ENCODE data around the gene FAM81B. TPM values are rescaled to one million over a fixed set of nuclear protein-coding genes. Genes with fewer than 3 reads are reported as not detected.

FAM81B gene
- total RNA-seq, 4 donors from 2014 or later = not detected

DNA sequence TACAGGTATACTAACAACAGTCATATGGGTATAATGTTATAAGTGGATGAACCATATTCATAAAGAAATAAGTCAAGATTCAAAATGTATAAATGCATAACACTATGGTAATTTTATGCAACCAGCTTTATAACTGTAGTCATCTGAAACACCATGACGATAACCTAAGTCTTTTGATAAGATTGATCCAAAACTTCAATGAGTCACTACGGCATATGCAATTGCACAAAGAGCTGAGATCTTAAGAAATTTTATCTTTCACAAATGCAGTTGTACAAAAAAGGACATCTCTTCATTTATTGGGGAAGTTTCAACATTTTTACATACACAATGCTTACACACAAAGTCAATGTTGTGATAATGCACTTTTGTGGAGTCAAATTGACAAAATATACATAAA, 20.3 kb downstream of the FAM81B start:
- H3K9me3 ChIP-seq = no peaks in the 10 kb centered on the region
- no peak for DNase-seq (ENCODE audit: extremely low spot score)
- WGBS = 88% methylated on average over 2 of the region's 2 CpGs

DNA sequence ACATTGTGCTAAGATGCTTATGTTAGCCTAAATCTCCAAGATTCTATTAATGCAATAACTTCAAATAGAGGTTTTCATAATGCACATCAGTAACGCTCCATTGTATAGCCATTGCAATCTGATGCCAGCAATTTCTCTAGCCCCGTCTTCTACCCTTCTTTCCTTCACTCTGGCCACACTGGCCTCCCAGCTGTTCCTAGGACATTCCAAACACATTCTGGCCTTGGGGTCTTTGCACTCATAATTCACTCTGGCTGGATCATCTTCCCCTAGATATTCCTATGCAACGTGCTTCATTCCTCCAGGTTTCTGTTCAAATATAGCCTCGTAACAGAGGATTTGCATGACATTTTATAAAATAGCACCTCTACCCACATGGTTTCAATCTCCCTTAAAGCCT, 23.3 kb downstream of the FAM81B start:
- DNase-seq (ENCODE audit: extremely low spot score) = no peak
- WGBS = 56% methylated on average over 4 of the region's 4 CpGs
- Histone ChIP-seq H3K27ac (replicated peaks in 1 of 4) (no peak overlapping the region), H3K4me1 (no peaks in the 10 kb centered on the region), H3K9me3 (no peaks in the 10 kb centered on the region), H3K4me3 (no peak overlapping the region), H3K36me3 (no peaks in the 10 kb centered on the region), H3K27me3 (no peaks in the 10 kb centered on the region)
- intact Hi-C loops (cut with DNase I) = no loop called here
- TF ChIP-seq POLR2A (IDR thresholded peaks at IDR 0.05; ENCODE audit: low read depth) (no peak), EP300 (IDR thresholded peaks at IDR 0.05) (no peak), POLR2AphosphoS5 (IDR thresholded peaks at IDR 0.05) (no peak)
- TF ChIP-seq, protein P1, sequence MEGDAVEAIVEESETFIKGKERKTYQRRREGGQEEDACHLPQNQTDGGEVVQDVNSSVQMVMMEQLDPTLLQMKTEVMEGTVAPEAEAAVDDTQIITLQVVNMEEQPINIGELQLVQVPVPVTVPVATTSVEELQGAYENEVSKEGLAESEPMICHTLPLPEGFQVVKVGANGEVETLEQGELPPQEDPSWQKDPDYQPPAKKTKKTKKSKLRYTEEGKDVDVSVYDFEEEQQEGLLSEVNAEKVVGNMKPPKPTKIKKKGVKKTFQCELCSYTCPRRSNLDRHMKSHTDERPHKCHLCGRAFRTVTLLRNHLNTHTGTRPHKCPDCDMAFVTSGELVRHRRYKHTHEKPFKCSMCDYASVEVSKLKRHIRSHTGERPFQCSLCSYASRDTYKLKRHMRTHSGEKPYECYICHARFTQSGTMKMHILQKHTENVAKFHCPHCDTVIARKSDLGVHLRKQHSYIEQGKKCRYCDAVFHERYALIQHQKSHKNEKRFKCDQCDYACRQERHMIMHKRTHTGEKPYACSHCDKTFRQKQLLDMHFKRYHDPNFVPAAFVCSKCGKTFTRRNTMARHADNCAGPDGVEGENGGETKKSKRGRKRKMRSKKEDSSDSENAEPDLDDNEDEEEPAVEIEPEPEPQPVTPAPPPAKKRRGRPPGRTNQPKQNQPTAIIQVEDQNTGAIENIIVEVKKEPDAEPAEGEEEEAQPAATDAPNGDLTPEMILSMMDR (IDR thresholded peaks at IDR 0.05) = no peak

More for the DNA sequence above, 20.3 kb downstream of the FAM81B start:
- no peaks in the 10 kb centered on the region for H3K4me1 ChIP-seq
- H3K27ac ChIP-seq (replicated peaks in 1 of 4) = no peak overlapping the region
- intact Hi-C loops (cut with DNase I) = no loop called here
- H3K4me3 ChIP-seq = no peak overlapping the region
- H3K27me3 ChIP-seq = no peaks in the 10 kb centered on the region
- TF ChIP-seq POLR2A (IDR thresholded peaks at IDR 0.05; ENCODE audit: low read depth) = no peak
- no peak for TF ChIP-seq EP300 (IDR thresholded peaks at IDR 0.05)
- TF ChIP-seq, protein P1 (IDR thresholded peaks at IDR 0.05) = no peak
- no peak for TF ChIP-seq POLR2AphosphoS5 (IDR thresholded peaks at IDR 0.05)
- no peaks in the 10 kb centered on the region for H3K36me3 ChIP-seq

DNA sequence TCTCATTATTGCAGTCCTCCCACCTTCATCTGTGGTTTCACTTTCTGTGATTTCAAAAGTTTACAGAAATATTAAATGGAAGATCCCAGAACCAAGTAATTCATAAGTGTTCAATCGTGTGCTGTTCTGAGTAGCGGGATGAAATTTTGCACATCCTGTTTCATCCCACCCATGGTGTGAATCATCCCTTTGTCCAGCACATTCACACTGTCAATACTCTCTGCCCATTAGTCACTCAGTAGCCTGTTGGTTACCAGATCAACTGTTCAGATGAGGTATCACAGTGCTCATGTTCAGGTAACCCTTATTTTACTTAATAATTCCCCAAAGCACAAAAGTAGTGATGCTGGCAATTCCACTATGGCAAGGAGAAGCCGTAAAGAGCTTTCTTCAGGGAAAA, 26.8 kb downstream of the FAM81B start:
- TF ChIP-seq, protein P1 (IDR thresholded peaks at IDR 0.05) = no peak
- no peak for TF ChIP-seq EP300 (IDR thresholded peaks at IDR 0.05)
- no peak for TF ChIP-seq POLR2AphosphoS5 (IDR thresholded peaks at IDR 0.05)
- no peak for TF ChIP-seq POLR2A (IDR thresholded peaks at IDR 0.05; ENCODE audit: low read depth)
- Histone ChIP-seq H3K36me3 (no peaks in the 10 kb centered on the region), H3K27me3 (no peaks in the 10 kb centered on the region), H3K4me3 (no peak overlapping the region), H3K4me1 (no peaks in the 10 kb centered on the region), H3K9me3 (no peaks in the 10 kb centered on the region), H3K27ac (replicated peaks in 1 of 4) (no peak overlapping the region)
- 89% methylated on average over 3 of the region's 3 CpGs for WGBS
- intact Hi-C loops (cut with DNase I) = no loop called here
- no peak for DNase-seq (ENCODE audit: extremely low spot score)

DNA sequence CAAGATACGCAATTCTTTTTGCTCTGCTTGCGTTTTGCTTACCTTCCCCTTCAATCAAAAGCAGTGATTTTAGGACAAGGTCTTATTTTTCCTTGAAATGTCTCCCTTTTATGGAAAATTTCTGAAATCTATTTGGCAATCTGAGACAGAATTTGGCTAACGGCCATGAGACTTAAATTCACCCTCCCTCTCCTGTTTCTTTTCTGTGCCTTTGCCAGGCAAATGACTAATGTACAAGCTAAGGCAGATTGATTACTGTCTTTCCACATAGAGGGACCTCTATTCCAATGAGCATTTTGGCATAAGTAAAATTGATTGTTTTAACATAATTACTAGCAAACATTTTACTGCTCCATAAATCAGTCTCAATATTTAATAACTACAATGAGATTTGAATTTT, 31.7 kb downstream of the FAM81B start:
- TF ChIP-seq, protein P1 (IDR thresholded peaks at IDR 0.05) = no peak
- no peak for TF ChIP-seq EP300 (IDR thresholded peaks at IDR 0.05)
- no peak for TF ChIP-seq POLR2AphosphoS5 (IDR thresholded peaks at IDR 0.05)
- TF ChIP-seq POLR2A (IDR thresholded peaks at IDR 0.05; ENCODE audit: low read depth) = no peak
- Histone ChIP-seq H3K27me3 (no peaks in the 10 kb centered on the region), H3K27ac (replicated peaks in 1 of 4) (no peak overlapping the region), H3K4me3 (no peak overlapping the region), H3K36me3 (no peaks in the 10 kb centered on the region), H3K9me3 (no peaks in the 10 kb centered on the region), H3K4me1 (no peaks in the 10 kb centered on the region)
- intact Hi-C loops (cut with DNase I) = no loop called here
- WGBS = 65% methylated on average over 3 of the region's 3 CpGs
- no peak for DNase-seq (ENCODE audit: extremely low spot score)

DNA sequence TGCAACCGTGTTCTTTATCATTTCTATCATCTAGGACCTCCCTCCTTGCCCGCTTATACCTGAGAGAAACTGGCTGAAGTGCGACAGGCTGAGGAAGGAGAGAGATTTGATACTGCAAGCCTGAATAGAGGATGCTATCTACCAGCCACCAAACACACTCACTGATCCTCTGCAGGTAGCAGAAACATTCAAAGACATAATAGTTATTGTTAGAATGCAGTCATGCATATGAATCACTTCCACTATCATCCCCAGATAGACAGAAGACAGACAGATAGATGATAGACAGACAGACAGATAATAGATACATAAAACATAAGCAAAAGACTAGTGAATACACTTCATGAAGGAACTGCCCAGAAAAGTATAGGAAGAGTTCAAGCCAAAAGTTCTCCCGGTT, 32.9 kb downstream of the FAM81B start:
- WGBS = 87% methylated on average over 4 of the region's 4 CpGs

More for the DNA sequence above, 32.9 kb downstream of the FAM81B start:
- Histone ChIP-seq H3K9me3 (no peaks in the 10 kb centered on the region), H3K27ac (replicated peaks in 1 of 4) (no peak overlapping the region), H3K36me3 (no peaks in the 10 kb centered on the region), H3K4me3 (no peak overlapping the region), H3K27me3 (no peaks in the 10 kb centered on the region), H3K4me1 (no peaks in the 10 kb centered on the region)
- TF ChIP-seq POLR2A (IDR thresholded peaks at IDR 0.05; ENCODE audit: low read depth) (no peak), POLR2AphosphoS5 (IDR thresholded peaks at IDR 0.05) (no peak), EP300 (IDR thresholded peaks at IDR 0.05) (no peak)
- TF ChIP-seq, protein P1 (IDR thresholded peaks at IDR 0.05) = no peak
- intact Hi-C loops (cut with DNase I) = no loop called here
- no peak for DNase-seq (ENCODE audit: extremely low spot score)

Data from esophagus muscularis mucosa (tissue), 4 donors.